HG03432 (cell line): ENCODE results near the gene CBFB.
A peak's percentile ranks its signal among the peaks of the same experiment; 100 is the strongest.
"Not testable (repeated sequence)": the region's sequence is repeated elsewhere in the genome, so short reads cannot be mapped to it uniquely, and the experiment has no call there.

ENCODE experiments used
- ATAC-seq: cut with Tn5 transposase; IDR thresholded peaks from one replicate; pipeline ENCODE4 v1.9.1; 2021; ENCODE audit warnings: mild to moderate bottlenecking, moderate library complexity; ENCODE audit not compliant: unreplicated experiment

The CBFB gene

DNA sequence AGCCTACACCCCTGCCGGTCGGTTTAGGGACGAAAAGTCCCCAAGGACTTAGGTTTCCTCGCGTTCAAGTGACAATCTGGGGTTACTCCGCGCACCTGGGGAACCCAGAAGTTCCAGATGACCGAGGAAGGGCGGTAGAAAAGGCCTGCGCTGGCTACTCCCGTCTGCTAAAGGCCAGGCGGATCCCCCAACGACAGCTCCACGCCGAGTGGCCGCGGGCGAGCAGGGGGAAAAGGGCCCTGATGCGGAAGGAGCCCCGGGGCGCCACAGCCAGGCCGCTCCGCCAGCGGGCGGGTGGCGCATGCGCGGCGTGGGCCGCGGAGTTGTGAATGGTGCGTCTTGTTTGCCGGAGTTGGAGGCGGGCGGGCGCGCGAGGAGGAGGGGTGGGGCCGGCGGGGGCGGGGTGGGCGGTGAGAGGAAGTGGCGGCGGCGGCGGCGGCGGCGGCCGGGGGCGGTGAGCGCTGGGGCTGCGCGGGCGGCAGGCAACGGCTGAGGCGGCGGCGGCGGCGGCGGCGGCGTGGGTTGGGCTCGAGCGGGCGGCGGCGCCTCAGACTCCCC is at the start of gene CBFB:
Gene CBFB (plus strand): TSS at position 454 of the 558 bp plus-strand sequence. CDS start 259 bp downstream, outside the sequence.
- peak; percentile 86 for ATAC-seq

DNA sequence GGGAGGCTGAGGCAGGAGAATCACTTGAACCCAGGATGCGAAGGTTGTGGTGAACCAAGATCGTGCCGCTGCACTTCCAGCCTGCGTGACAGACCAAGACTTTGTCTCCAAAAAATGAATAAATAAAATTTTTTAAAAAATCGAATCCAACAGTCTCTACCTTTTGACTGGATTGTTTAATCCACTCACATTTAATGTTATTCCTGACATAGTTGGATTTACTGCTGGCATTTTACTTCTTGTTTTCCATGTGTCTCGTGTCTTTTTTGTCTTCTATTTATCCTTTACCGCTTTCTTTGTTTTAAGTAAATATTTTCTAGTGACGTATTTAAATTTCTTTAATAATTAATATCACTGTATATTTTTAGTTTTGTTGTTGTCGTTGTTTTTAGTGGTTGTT is 45.9 kb upstream of the CBFB start:
- no peak for ATAC-seq

DNA sequence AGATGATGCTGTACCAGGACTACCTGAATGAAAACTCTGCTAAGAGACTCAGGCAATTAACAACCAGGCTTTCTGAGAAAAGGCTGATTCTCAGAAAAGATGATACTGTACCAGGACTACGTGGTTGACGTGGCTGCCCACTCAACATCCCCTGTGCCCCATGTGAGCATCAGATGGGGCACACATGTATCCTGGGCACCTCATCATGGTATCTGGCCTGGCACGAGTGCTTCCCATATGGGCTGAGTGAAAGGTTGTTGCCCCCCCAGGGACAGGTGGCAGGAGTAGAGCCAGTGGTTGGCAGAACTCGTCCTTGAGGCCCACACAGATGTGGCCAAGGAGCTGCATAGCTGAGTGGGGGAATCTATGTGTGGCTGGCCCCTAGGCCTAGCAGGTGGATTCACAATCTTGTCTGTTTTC is 44.0 kb upstream of the CBFB start:
- no peak for ATAC-seq

GRCh38 chr16:66986559-66986958 is 42.4 kb upstream of the CBFB start:
- ATAC-seq, result no peak

DNA sequence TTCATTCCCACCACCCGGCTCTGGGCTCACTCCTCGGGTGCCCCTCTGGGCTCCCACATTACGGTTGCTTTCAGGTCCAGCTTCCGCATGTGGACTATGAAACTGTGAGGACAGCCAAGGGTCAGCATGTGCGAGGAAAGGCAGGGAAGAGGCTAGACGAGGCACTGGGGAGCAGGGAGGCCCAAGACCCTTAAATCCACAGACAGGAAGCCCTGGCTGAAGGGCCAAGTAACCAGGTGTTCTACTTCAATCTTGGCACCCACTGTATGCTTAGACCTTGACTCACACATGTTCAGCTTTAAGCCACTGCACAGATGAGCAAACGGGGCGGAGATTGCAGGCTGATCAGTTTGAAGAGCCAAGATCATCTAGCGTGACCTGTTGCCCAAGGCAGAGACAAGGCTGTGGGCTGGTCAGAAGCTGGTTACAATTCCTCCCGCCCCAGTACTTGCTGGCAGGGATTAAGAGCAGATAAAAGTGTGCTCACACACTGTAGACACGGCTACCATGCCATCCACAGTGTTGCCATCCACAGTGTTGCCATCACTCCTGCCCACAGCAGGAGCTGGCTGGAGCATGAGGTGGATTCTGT is 40.7 kb upstream of the CBFB start, which contains the start of gene CES4A:
Gene CES4A (plus strand): TSS at position 393 of the 592 bp plus-strand sequence. CDS start 184 bp downstream, at position 577.
- ATAC-seq, result no peak

DNA sequence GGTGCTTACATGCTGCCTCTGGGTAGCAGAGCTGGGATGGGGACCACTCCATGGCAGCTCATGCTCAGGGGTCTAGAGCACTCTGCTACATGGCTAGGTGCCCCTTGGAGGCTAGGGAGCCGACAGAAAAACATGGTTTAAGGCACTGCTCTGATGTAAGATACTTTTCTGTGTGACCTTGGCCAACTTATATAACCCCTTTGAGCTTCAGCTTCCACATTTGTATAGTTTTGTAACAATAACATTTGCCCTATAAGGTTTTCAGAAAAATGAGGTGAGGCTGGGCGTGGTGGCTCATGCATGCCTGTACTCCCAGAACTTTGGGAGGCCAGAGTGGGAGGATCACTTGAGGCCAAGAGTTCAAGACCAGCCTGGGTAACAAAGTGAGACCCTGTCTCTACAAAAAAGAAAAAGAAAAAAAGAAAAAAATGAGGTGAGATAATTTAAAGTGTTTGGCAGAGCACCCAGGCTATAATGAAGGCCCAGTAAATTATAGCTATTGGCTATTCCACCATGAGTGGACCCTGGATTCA is 37.3 kb upstream of the CBFB start:
- no peak for ATAC-seq

DNA sequence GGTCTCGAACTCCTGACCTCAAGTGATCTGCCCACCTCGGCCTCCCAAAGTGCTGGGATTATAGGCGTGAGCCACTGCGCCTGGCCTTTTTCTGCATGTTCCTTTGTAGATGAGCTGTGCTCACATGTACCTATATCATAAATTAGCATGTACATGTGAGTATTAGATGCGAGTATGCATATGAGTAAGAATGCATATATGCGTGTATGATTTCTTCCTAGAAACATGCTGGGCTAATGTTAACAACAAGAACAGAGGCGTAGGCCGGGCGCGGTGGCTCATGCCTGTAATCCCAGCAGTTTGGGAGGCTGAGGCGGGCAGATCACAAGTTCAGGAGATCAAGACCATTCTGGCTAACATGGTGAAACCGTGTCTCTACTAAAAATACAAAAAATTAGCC is 35.4 kb upstream of the CBFB start:
- ATAC-seq, result not testable (repeated sequence)

DNA sequence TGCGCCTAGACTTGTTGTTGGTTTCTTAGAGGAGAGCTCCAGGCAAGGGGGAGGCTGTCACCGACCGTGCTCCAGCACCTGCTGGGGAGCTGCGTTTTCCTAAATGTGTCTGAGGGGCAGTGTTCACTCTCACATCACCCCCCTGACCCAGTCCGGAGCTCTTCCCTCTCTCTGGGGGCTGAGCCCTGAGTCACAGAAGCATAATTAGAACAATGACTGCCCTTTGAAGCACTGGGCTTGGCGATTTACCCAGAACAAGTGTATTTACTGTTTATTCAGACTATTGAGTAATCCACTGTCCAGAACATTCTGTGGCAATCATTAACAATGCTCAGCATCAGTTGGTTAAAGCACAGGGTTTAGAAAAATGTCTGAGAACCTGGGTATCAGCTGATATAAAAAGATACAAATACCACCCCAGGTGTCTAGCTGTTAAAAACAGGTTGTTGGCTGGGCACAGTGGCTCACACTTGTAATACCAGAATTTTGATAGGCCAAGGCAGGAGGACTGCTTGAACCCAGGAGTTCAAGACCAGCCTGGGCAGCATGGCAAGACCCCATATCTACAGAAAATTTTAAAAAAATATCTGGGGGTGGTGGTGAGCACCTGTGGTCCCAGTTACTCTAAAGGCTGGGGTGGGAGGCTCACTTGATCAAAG is 32.5 kb upstream of the CBFB start:
- ATAC-seq, result no peak

GRCh38 chr16:66996983-66997358 is 32.0 kb upstream of the CBFB start:
- no peak for ATAC-seq

DNA sequence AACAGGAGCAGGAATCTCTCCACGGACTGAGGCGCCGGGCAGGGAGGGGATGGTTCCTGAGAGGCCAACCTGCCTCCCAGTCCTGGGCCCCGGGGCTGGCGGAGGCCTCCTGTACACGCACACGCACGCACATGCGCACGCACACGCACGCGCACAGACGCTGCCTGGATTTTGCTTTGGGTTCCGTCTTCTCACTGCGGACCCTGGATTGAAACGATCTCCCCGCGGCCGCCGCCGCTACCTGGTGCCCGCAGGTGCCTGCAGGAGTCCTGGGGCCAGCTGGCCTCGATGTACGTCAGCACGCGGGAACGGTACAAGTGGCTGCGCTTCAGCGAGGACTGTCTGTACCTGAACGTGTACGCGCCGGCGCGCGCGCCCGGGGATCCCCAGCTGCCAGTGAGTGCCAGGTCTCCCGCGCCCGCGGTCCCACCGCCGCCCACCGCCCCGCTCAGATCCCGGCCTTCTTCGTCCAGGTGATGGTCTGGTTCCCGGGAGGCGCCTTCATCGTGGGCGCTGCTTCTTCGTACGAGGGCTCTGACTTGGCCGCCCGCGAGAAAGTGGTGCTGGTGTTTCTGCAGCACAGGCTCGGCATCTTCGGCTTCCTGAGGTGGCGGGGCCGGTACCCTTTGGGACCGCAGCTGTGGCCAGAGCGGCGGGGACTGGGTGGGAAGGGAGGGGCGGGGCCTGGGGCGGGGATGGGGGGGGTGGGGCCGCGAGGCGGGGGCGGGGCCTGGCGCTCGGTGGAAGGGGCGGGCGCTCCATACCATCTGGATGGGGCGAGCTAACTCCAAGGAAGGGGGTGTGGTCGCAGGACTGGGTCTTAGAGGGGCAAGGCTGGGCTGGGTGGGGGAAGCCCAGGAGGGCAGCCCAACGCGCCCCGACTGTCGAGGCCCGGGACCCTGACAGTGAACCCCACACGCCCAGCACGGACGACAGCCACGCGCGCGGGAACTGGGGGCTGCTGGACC is 28.3 kb upstream of the CBFB start:
- ATAC-seq, result peak; percentile 63

GRCh38 chr16:67001726-67002125 is 27.2 kb upstream of the CBFB start:
- no peak for ATAC-seq

- no peak for ATAC-seq
These were observed 21.9 kb upstream of the CBFB start for GRCh38 chr16:67006930-67007658.

DNA sequence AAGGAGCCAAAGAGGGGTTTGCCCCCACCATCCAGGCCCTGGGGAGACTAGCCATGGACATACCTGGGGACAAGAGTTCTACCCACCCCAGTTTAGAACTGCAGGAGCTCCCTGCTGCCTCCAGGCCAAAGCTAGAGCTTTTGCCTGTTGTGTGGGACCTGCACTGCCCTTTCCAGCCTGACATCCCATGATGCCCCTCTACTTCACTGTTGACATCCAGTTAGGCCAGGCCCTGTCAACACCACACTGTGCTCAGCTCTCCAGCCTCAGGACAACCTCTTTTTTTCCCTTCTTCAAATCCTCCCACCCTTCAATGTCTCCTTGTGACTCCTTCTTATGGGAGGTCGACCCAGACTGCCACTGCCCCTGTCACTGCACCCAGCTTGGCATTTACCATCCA is 19.8 kb upstream of the CBFB start:
- ATAC-seq, result no peak

- ATAC-seq, result no peak
These were observed 17.7 kb upstream of the CBFB start for GRCh38 chr16:67011274-67011673.

- no peak for ATAC-seq
These were observed 15.6 kb upstream of the CBFB start for GRCh38 chr16:67013233-67013822.

DNA sequence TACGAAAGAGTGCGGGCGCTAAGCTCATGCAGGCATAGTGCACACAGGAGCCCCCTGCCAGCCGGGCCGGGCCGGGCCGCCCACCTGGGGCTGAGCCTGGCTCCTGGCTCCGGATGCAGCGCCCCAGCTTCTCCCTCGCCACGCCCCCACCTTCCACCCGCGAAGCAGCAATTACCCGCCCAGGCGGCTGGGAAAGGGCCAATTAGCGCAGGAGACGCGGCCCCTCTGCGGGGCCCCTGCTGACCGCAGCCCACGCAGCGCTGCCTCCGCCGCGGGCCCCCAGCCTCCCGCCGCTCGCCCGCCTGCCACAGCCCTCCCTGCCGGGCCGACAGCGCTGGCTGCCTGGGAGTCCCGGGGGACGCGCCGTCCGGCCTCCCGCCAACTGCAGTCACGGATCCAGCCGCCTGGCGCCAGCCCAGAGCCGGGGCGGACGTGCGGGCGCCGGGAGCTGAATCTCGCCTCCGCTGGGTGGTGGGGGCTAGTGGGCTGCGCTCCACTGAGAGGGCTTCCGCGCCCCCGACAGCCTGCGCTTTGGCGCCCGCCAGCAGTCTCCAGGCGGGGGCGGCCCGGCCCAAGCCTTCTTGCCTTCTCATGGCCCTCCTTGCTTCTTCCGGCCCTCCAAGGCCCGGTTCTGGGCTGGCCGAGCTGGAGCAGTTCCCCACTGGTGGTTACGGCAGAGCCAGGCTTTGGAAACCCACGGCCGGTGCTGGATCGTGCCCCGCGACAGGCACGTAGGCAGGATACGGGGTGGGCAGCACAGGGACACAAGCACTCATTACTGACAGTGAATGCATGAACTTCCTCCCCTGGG is 14.9 kb upstream of the CBFB start:
- ATAC-seq, result peak; percentile 56

GRCh38 chr16:67014634-67015312 is 14.2 kb upstream of the CBFB start:
- no peak for ATAC-seq

DNA sequence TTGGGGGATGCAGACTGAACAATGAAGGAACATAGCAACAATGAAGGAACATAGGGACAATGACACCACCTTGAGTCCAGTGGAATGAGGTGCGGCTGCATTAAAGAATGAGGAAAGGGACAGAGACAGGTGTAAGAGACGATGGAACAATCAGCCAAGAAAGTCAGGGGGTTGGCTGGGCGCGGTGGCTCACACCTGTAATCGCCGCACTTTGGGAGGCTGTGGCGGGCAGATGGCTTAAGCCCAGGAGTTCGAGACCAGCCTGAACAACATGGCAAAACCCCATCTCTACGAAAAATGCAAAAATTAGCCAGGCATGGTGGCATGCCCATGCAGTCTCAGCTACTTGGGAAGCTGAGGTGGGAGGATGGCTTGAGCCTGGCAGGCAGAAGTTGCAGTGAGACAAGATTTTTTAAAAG is 13.6 kb upstream of the CBFB start:
- no peak for ATAC-seq
